HepG2 (cell line): Measurements from ENCODE around the gene MVK. TPM values are rescaled to one million over a fixed set of nuclear protein-coding genes. Genes with fewer than 3 reads are reported as not detected.

Experiments used
- AFF4 ChIP-seq: sonication (generic); formaldehyde crosslinking; IDR thresholded peaks from 2 replicates; pipeline ENCODE4 v1.4.0; 2020; ENCODE audit warnings: missing genetic modification reagents
- HMG20B ChIP-seq: conservative IDR thresholded peaks from 2 replicates; pipeline ENCODE4 v1.6.1; 2016; ENCODE audit warnings: missing genetic modification reagents, missing compliant biosample characterization
- ONECUT2 ChIP-seq: sonication (generic); formaldehyde crosslinking; IDR thresholded peaks from 2 replicates; pipeline ENCODE4 v1.4.0; 2020; ENCODE audit warnings: missing genetic modification reagents
- SNRNP70 ChIP-seq: fragments of 200-400 bp; formaldehyde crosslinking; IDR thresholded peaks from 2 replicates; pipeline ENCODE4 v1.6.1; 2017; ENCODE audit warnings: mild to moderate bottlenecking, low read depth, low read length, moderate library complexity
- ZBTB44 ChIP-seq: sonication (generic); formaldehyde crosslinking; IDR thresholded peaks from 2 replicates; pipeline ENCODE4 v1.4.0; 2020; ENCODE audit warnings: missing genetic modification reagents
- ZNF609 ChIP-seq: sonication (generic); formaldehyde crosslinking; IDR thresholded peaks from 2 replicates; pipeline ENCODE4 v1.4.0; 2020; ENCODE audit warnings: mild to moderate bottlenecking, missing genetic modification reagents, borderline replicate concordance
- ZNF75D ChIP-seq: sonication (generic); formaldehyde crosslinking; IDR thresholded peaks from 2 replicates; pipeline ENCODE4 v1.8.1; 2023; ENCODE audit warnings: missing genetic modification reagents, mild to moderate bottlenecking, borderline replicate concordance
- polyA plus RNA-seq, 8 experiments: library from polyadenylated mRNA; depleted of rRNA in 3 of 8; stranded (reverse) in 7 of 8; unstranded in 1 of 8; fragments of >200 nt; fragmentation: Illumina TruSeq in 4 of 8; extraction: Trizol in 4 of 8; gene quantifications; 2 replicates each; pipeline versions ENCODE4 v1.2.1 to v1.2.3, GENCODE V29; 2011 to 2016; ENCODE audit warnings: low read depth in 4 of 8, missing spikeins in 1 of 8, mixed read lengths in 1 of 8; ENCODE audit not compliant: insufficient read depth in 1 of 8
- total RNA-seq, 5 experiments: library from RNA; depleted of rRNA; stranded (reverse); fragments of >200 nt; fragmentation: Illumina TruSeq; extraction: Trizol; gene quantifications; 2 replicates each; pipeline ENCODE4 v1.2.3, GENCODE V29; 2016; ENCODE audit warnings: low read depth in 1 of 5
- TF ChIP-seq, protein P1 (sequence below): sonication (generic); formaldehyde crosslinking; IDR thresholded peaks from 2 replicates; pipeline ENCODE4 v1.4.0; 2020; ENCODE audit warnings: missing genetic modification reagents
- TF ChIP-seq, protein P2 (sequence below): sonication (generic); IDR thresholded peaks from 2 replicates; pipeline ENCODE4 v1.6.1; 2016; ENCODE audit warnings: low read depth, borderline replicate concordance

The MVK gene
- total and polyA plus RNA-seq, 2 of the 13 experiments (the other 11 are each of a cell fraction or from before 2014, with no cell fraction given) = 11.6 to 66.9 TPM

DNA sequence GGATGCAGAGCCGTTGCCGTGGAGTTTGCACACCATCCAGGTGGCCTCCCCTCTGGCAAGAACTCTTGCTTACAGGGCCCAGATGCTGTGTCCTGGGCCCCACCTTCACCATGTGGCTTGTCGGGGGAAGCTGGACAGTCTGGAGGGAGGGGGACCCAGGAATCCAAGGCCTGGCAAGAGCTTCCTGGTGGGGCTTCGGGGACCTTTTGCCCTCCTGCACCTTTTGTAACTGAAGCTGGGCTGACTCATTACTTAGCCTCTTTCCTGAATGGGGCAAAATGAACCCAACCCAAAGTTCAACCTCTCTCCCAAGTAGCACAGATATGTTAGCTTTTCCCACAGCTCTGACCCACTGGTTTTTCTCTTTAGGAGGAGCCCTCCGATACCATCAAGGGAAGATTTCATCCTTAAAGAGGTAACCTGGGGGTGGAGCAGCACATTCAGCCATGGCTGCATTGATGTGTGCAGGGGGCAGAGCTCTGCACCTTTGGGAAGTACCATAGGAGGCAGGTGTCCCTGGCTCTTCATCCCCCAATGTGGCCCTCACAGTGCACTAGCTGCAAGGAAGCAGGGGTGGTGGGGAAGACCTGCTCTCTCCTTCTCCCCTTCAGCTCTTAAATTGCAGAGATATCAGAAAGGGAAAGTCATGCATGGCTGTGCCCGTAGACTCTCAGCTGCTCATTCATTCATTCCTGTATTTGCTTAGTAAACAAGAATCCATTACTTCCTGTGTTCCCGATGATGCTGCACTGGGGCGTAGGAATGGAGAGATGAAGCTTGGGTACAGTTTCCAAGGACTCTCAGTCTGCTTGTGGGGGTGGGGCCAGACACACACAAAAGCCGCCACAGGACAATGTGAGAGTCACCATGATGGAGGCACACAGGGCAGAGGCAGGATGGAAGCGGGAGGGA is 13.0 kb downstream of the MVK start (continued):
- TF ChIP-seq, protein P1, sequence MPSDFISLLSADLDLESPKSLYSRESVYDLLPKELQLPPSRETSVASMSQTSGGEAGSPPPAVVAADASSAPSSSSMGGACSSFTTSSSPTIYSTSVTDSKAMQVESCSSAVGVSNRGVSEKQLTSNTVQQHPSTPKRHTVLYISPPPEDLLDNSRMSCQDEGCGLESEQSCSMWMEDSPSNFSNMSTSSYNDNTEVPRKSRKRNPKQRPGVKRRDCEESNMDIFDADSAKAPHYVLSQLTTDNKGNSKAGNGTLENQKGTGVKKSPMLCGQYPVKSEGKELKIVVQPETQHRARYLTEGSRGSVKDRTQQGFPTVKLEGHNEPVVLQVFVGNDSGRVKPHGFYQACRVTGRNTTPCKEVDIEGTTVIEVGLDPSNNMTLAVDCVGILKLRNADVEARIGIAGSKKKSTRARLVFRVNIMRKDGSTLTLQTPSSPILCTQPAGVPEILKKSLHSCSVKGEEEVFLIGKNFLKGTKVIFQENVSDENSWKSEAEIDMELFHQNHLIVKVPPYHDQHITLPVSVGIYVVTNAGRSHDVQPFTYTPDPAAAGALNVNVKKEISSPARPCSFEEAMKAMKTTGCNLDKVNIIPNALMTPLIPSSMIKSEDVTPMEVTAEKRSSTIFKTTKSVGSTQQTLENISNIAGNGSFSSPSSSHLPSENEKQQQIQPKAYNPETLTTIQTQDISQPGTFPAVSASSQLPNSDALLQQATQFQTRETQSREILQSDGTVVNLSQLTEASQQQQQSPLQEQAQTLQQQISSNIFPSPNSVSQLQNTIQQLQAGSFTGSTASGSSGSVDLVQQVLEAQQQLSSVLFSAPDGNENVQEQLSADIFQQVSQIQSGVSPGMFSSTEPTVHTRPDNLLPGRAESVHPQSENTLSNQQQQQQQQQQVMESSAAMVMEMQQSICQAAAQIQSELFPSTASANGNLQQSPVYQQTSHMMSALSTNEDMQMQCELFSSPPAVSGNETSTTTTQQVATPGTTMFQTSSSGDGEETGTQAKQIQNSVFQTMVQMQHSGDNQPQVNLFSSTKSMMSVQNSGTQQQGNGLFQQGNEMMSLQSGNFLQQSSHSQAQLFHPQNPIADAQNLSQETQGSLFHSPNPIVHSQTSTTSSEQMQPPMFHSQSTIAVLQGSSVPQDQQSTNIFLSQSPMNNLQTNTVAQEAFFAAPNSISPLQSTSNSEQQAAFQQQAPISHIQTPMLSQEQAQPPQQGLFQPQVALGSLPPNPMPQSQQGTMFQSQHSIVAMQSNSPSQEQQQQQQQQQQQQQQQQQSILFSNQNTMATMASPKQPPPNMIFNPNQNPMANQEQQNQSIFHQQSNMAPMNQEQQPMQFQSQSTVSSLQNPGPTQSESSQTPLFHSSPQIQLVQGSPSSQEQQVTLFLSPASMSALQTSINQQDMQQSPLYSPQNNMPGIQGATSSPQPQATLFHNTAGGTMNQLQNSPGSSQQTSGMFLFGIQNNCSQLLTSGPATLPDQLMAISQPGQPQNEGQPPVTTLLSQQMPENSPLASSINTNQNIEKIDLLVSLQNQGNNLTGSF = no peak
- TF ChIP-seq SNRNP70 = no peak
- TF ChIP-seq HMG20B = no peak
- TF ChIP-seq ONECUT2 (CRISPR knock-in tag) = no peak
- TF ChIP-seq ZNF75D (CRISPR knock-in tag) = no peak
- TF ChIP-seq ZNF609 (CRISPR knock-in tag) = no peak
- no peak for TF ChIP-seq AFF4
- TF ChIP-seq, protein P2, sequence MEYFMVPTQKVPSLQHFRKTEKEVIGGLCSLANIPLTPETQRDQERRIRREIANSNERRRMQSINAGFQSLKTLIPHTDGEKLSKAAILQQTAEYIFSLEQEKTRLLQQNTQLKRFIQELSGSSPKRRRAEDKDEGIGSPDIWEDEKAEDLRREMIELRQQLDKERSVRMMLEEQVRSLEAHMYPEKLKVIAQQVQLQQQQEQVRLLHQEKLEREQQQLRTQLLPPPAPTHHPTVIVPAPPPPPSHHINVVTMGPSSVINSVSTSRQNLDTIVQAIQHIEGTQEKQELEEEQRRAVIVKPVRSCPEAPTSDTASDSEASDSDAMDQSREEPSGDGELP = peak; percentile 87
- TF ChIP-seq ZBTB44 (CRISPR knock-in tag) = no peak
